Measurements from ENCODE around the gene CD6.

CD6 gene

DNA sequence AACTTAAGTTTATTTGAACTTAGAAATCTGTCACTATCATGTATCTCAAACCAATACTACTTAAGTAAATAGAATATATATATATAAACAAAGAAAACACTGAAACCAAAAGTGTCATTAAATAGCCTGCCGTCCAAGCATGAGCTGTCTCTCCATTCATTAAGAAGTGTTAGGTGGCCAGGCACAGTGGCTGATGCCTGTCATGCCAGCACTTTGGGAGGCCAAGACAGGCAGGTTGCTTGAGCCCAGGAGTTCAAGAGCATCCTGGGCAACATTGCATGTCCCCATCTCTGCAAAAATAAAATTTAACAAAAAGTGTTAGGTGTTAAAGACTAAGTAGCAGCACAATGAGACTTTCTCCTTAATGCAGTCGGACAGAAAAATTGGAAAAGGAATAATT lies 14.0 kb downstream of the CD6 start:
- FAIRE-seq (no peak), DNase-seq (ENCODE audit: low spot score) (no peak)

DNA sequence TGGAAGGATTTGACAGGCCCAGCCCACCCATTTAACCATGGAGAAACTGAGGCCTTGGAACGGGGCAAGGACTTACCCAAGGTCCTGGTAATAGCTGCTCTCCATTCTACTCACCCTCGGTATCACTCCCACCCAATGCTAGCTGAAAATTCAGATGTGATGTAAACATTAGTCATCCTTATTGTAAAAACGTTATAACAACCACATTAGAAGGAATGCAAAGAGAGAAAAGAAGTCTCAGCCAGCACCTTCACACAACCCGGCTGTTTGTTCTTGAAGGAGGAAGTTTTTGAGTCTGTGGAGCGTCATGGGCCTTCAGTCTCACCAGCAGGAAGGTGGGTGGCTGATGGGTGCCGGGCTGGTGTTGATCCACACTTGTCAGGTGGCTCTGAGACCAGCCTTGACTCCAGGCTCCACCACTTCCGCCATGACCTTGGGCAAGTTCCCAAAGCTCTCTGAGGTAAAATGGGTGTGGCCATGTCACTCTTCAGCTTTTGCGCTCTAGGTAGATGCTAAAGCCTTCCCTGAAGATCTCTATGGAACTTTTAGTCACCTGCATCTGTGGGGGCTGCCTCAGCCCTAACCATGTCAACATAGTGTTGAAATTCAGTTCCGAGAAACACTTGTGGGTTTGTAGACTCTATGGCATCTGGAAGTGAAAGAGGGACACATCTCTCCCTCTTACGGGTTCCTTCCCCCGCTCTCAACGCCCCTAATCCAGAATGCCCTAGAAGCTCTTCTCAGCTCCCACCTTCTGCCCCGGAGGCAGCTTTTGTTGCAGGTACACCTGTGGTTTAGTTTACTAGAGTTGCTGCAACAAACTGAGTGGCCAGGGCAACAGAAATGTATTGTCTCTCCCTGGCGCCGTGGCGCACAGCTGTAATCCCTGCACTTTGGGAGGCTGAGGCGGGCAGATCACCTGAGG lies 14.8 kb downstream of the CD6 start:
- peak; percentile 55 for FAIRE-seq
- peak; percentile 50 for DNase-seq (ENCODE audit: low spot score)

DNA sequence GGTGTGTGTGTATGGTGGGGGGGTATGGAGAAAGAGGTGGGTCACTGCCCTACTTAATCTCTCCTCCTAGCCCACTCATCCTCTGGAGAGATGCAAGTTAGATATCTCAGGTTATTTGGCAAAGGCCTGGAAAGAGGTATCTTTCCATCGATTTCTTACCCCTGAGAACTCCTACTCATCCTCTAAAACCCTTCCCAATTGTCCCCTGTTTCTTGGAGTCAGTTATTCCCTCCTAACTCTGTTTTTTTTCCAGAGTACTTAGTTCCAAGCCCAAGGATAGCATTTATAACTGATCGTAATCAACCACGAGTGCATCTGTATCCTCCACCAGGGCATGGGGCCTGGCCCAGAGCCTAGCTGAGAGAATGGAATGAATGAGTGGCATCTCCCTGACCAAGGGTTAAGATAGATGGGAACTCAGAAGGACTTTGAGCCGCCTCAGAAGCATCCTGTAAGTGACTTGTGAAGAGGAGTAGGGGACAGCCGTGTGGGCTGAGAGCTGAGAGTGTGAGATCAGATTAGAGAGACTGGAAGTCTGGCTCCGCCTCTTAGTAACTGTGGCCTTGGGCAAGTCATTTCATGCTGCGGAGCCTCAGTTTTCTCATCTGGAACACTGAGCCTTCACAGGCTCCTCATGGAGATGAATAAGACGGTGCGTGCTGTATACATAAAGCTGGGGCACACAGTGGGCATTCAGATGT lies 16.2 kb downstream of the CD6 start:
- FAIRE-seq (no peak), DNase-seq (ENCODE audit: low spot score) (no peak)

DNA sequence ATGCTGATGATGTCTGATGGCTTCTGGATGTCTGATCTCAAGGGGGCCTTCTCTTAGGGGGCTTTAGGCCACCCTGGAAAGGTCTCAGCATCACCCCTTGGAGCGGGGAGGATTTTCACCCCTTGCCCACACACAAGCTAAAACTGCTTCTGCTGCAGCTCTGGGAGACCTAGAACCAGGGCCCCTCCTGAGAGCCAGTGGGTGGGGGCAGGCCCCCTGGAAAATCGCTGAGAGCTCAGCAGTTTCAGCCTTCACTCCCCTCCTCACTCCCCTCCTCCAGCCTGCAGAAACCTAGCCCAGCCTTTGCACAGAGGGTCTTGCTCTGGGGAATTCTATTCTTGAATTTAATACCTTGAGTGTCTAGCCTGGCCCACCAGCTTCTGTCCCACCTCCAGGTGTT lies 17.2 kb downstream of the CD6 start:
- DNase-seq (ENCODE audit: low spot score) (no peak), FAIRE-seq (no peak)

DNA sequence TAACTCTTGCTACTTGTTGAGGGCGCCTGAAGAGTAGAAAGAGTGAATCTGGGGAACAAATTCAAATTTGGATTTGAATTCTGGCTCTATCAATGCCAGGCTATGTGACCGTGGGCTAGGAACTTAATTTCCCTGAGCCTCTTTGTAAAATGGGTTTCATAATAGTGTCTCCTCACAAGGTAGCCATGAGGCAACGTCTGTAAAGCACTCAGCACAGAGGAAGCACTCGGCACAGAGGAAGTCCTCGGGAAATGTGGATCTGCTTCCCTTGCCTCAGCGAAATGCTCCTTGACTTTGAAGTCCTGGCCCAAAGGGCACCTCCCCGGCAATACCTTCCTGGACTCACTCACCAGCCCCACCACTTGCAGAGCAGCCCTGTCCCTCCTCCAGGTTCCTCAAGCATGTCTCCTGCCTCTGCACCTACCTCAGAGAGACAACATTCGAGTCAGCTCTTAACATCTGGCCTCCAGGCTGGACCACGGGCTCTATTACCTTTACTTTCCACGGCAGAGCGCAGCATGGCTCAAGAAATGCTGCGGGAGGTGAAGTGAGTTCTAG lies 17.7 kb downstream of the CD6 start:
- DNase-seq (ENCODE audit: low spot score) (no peak), FAIRE-seq (no peak)

DNA sequence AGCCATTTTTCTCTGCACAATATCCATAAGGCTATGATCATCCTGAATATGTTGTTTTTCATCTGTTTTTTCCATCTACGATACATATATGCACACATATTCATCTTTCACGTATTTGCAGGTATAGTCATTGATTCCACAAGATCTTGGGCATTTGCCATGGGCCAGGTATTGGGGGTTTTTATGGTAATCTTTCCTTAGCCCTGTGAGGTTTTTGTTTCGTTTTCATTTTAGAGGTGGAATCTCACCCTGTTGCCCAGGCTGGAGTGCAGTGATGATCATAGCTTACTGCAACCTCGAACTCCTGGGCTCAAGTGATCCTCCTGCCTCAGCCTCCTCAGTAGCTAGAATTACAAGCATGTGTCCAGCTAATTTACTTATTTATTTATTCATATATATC lies 20.0 kb downstream of the CD6 start:
- FAIRE-seq: no peak
- no peak for DNase-seq (ENCODE audit: low spot score)

DNA sequence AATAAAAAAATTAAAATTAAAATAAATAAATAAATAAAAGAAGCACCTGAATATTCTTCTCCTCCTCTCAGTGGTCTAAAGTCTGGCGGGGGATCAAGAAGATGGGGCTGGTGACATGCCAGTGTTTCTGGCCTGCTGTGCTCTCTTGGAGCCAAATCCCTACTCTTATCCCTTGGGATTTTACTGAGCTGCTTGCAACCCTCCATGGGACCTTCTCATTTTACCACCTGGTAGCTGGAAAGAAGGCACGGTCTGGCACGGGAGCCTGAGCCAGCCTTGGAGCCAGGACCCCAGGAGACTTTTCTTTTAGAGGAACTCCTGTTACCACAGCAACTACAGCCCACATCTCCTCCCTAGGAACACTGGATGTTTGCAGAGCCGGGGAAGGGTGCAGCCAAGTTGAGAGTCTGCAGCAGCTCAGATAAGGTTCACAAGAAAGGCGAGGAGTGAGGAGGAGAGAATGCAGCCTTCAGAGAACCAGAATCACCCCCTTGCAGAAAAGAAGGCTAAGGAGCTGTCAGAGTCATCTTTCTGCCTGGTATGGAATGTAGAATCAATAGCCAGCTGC lies 21.4 kb downstream of the CD6 start:
- no peak for DNase-seq (ENCODE audit: low spot score)
- FAIRE-seq: no peak

DNA sequence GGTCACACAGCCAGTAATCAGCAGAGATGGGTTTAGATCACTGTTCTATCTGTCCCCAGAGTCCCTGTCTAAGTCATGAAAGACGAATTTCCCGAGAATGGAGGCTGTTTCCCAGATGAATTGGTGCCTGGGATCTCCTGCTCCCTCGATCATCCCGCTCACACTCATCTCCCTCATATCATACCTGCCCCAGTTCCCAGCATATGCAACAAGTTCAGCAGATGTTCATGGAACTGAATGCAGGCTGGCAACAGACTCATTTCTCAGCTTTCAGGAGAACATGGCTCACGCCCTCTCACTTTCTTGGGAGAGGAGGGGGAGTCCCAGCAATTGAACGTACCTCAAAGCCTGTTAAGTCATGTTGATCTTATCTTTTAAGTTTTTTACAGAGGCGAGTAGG lies 22.1 kb downstream of the CD6 start:
- DNase-seq (ENCODE audit: low spot score) (no peak), FAIRE-seq (no peak)

DNA sequence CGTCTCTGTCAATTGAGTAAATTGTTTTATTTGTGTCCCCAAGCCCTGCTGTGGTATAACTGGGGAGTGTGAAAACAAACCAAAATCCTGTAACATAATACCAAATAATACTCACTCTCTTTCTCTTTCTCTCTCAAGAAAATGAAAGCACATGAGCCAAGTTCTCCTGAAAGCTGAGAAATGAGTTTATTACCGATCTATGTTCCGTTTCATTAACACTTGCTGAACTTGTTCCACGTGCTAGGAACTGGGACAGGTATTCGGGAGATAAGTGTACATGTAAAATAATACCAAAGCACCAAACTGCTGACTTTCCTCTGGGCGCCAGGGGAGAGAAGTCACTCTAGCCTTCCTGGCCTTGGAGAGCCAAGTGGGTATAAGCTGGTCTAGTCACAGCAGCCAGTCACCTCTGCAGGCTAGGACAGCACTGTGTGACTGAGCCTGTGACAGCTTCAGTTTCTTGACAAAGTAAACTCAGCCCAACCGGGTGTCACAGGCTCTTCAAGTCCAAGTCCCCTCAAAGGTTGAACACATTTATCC lies 23.1 kb downstream of the CD6 start:
- DNase-seq (ENCODE audit: low spot score): no peak
- no peak for FAIRE-seq

DNA sequence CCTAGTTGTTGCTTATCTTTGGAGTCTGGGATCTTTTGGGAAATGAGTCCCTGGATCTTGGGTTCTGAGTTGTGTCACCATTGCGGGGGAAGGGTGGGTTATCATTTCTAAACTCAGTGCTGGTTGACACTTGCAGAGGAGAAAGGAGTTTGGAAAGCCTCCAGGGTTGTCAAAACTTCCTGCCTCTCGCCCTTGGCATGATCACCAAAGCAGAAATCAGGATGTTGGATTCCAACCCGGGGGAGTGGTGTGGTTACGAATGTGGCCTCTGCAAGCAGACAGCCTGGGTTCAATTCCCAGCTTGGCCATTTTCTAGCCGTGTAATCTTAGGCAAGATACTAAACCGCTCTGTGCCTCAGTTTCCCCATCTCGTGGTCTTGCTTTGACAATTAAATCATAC lies 24.3 kb downstream of the CD6 start:
- FAIRE-seq (no peak), DNase-seq (ENCODE audit: low spot score) (no peak)

DNA sequence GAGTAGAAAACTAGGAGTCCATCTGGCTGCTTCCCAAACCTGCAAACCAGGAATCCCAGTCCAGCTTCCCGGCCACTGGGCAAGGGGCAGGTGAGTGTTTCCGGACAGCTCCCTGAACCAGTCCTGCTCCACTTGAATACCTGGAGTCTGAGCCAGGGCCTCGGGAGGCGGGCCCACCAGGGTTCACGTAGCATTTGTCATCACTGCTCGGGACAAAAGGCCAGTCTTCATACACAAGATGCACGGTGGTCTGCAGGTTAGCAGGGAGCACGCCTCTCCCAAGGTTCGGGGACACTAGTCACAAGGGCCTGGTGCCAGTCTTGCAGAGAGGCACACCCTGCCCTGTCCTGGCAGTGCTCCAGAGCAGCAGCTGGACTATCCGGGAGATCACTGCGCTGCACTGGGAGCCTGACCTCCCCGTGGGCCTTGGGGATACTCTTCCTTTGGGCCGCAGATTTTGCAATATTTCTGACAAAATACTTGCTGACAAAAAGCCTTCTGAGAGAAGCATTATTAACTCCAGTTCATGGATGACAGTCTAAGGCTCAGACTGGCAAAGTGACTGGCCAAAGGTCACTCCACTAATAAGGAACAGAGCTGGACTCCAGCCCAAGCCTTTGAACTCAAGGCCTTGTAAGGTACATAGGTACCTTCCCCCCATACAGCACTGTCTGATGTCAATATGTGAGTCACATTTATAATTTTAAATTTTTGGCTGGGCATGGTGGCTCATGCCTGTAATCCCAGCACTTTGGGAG lies 25.1 kb downstream of the CD6 start:
- DNase-seq (ENCODE audit: low spot score) (no peak), FAIRE-seq (no peak)

DNA sequence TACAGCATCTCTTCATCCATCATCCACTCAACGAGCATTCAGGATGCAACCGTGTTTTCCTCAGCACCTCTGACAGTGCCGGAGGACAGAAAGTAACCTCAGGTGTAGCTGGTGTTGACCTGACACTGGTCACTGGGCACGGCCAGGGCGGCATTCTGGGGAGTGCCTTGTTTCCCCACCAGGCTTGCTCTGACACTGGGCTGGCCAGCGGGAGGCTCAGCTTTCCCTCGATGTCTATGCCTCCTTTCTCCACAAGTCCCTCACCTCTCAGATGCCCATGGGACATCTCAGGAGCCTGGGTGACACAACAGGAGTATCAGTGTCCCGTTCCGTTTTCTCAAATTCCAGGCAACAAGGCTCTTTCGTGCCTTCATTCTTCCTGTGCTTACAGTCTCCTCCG lies 28.9 kb downstream of the CD6 start:
- FAIRE-seq (no peak), DNase-seq (ENCODE audit: low spot score) (no peak)

DNA sequence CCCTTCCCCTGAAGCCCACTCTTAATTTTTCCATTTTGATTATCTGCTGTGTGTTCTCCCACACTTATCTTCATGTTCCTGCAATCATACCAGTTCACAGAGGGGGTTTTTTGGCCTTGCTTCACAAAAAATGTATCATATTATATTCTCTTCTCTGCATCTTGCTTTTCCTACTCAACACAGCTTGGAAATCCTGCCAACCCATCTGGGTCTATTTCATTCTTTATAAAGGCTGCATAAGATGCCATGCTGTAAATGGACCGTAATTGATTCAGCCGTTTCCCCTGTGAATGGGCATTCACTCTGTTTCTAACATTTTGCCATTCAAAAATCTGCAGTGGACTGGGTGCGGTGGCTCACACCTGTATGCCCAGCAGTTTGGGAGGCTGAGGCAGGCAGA lies 30.5 kb downstream of the CD6 start:
- DNase-seq (ENCODE audit: low spot score) (no peak), FAIRE-seq (no peak)

DNA sequence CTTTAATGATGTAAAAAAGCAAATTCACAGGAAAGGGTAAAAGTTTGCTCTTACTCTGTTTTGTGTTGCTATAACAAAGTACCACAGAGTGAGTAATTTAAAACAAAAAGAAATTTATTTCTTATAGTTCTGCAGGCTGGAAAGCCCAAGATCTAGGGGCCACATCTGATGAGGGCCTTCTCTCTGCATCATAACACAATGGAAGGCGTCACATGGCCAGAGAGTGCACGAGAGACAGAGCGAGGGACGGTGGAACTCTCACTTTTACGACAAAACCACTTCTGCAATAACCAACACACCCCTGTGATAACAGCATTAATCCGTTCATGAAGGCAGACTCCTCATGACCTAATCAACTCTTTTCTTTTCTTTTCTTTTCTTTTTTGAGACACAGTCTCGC lies 31.1 kb downstream of the CD6 start:
- FAIRE-seq (no peak), DNase-seq (ENCODE audit: low spot score) (no peak)

DNA sequence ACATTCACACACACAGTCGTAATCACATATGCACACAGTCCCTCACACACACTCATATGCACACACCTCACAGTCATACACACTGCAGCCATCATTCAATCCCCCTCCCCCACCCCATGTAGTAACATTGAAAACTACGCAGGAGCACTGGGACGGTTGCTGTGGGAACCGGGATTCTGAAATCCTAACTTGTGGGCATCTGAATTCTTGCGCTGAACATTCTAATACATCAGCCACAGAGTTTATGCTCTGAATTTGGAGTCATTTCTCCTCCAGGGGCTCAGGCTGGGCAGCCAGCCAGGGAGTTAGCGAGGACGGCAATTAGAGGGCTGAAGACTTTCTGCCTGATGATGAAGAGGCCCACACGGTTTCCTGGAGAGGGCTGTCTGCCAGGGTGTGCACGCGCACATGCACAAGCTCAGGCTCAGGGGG lies 32.7 kb downstream of the CD6 start:
- no peak for DNase-seq (ENCODE audit: low spot score)

DNA sequence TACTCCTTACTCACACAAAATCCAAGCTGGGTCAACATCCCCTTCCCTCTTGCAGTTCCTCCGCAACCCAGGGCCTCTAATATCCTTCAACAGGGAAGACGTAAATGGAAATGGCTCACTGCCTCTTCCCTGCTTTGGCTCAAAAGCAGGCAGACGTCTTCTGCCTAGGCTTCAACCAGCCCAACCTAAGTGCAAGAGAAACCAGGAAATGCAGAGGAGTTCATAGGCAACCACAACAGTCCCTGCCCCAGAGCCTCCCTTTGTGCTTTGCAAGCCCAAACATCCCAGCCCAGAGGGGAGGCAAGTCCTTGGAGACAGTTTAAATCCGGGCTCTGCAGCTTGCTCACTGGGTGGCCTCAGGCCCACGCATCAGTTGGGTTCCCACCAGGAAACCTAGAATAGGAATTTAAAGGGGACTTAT lies 33.3 kb downstream of the CD6 start:
- no peak for DNase-seq (ENCODE audit: low spot score)
- no peak for FAIRE-seq

More for the DNA sequence above, 32.7 kb downstream of the CD6 start:
- no peak for FAIRE-seq

DNA sequence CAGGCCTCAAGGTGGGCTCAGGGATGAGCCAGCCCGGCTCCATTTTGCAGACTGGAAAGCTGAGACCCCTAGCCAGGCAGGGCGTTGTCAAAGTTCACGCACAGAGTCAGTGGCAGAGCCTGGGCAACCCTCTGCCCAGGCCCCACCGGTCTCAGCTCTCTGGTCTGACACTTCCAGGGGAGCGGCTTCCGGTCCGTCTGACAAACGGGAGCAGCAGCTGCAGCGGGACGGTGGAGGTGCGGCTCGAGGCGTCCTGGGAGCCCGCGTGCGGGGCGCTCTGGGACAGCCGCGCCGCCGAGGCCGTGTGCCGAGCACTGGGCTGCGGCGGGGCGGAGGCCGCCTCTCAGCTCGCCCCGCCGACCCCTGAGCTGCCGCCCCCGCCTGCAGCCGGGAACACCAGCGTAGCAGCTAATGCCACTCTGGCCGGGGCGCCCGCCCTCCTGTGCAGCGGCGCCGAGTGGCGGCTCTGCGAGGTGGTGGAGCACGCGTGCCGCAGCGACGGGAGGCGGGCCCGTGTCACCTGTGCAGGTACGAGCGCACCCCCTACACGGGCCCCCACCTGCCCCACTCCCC lies 36.0 kb downstream of the CD6 start:
- no peak for FAIRE-seq
- DNase-seq (ENCODE audit: low spot score): no peak

DNA sequence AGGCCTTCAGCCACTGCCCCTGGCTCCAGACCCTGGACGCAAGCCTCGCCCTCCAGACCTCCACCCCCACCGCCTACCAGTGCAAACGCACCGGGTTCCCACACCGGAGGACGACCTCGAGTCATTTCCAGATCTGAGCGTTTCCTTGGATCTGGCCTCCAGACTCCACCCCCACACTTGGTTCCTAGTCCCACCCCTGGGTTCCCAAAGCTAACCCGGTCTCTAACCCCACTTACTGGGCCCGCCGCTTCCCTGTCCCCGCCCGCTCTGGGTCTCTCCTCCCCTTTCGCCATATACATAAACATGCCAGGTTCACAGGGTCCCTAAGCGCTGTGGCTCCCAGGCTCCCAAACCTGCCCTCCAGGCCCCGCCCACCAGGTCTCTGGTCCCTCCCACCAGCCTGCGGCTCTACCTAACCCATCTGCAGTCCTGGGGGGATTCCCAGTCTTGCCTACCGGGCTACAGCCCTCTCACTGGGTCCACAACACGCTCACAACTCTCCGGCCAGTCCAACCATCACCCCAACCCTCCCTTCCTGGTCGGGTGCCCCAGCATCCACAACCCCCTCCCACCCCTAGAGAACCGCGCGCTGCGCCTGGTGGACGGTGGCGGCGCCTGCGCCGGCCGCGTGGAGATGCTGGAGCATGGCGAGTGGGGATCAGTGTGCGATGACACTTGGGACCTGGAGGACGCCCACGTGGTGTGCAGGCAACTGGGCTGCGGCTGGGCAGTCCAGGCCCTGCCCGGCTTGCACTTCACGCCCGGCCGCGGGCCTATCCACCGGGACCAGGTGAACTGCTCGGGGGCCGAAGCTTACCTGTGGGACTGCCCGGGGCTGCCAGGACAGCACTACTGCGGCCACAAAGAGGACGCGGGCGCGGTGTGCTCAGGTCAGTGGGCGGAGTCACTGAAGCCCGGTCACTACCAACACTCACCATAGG lies 36.7 kb downstream of the CD6 start:
- FAIRE-seq (no peak), DNase-seq (ENCODE audit: low spot score) (no peak)

DNA sequence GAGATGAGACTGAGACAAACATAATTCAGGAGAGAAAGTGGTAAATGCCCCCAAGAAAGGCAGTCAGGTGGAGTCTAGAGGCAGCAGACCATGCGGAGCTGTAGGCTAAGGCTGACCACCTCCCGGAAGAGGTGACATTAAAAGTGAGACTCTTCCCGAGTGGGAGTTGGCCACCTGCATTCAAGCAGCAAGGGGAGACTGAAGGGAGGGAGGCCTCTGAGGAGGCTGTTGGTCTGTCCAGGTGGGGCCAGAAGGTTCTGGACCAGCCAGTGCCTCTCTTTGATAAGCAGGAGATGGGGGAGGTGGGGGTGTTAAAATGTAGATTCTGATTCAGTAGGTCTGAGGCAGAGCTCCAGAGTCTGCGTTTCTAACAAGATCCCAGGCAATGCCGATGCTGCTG lies 37.5 kb downstream of the CD6 start:
- DNase-seq (ENCODE audit: low spot score) (no peak), FAIRE-seq (no peak)
